GM19467 (cell line): ENCODE measurements around the gene ASB9.
"Not testable (repeated sequence)": the region's sequence is repeated elsewhere in the genome, so short reads cannot be mapped to it uniquely, and the experiment has no call there.

Experiments used
- ATAC-seq: cut with Tn5 transposase; IDR thresholded peaks from one replicate; pipeline ENCODE4 v1.9.1; 2021; ENCODE audit warnings: mild to moderate bottlenecking, moderate library complexity; ENCODE audit not compliant: unreplicated experiment

Gene ASB9

DNA sequence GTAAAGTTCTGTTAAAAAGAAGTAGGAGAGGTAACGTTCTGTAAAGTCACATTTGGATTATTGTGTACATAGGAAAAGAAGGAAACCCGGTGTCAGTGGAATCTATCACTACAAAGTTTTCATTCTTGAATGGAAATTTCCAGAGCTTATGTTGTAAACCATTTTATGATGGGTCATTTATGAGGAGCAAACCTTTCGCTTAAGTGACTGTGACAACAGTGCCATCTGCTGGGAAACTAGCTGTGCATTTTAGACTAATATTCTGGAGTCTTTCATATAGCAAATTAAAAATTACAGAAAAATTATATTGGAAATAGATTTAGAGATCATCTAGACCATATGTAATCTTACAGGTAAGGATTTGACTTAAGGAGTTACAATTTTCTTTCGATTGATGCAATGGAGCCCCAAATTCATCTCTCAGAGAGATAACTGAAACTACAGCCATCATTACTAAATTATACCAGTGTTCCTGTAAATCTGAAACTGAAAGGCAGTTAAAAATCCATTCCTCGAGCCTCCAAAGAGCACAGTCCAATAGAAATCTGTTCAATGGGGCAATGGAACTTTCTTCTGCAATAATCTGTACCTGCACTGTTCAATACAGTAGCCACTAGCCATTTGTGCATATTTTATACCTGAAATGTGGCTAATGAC is 26.9 kb downstream of the ASB9 start:
- no peak for ATAC-seq

DNA sequence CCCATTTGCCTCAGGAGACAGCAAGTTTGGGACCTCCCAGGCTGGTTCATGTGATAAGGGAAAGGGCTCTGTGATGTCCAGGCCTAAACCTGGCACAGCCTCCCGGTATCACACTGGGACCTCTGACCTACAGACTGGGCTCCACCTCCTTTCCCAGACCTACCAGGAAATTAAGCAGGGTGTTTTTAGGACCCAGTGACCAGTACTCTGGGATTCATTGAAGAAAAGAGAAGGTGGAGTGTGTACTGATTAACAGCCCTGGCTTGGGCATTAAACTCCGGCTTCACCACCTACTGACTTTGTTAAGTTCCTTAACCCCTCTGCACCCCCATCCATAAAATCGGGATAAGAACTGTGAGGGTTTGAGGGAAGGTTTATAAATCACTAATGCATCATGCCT is 28.6 kb downstream of the ASB9 start:
- no peak for ATAC-seq

- no peak for ATAC-seq
Measured at GRCh38 chrX:15240414-15240813, 29.5 kb downstream of the ASB9 start.

DNA sequence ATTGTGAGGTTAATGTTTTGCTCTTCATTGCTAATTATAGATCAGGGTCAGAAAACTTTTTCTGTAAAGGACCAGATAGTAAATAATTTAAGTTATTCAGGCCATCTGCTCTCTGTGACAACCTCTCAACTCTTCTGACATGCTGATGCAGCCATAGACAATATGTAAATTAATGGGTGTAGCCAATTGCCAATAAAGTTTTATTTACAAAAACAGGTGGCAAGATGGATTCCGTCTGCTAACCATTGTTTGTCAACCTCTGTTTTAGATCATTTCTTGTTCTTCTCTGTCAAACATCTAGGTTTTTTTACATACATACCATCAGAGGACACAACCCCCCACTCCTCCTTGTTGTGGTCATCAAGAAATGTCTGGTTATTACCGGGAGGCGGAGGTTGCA is 33.7 kb downstream of the ASB9 start:
- ATAC-seq = no peak

GRCh38 chrX:15235001-15235400 is 34.9 kb downstream of the ASB9 start:
- no peak for ATAC-seq

DNA sequence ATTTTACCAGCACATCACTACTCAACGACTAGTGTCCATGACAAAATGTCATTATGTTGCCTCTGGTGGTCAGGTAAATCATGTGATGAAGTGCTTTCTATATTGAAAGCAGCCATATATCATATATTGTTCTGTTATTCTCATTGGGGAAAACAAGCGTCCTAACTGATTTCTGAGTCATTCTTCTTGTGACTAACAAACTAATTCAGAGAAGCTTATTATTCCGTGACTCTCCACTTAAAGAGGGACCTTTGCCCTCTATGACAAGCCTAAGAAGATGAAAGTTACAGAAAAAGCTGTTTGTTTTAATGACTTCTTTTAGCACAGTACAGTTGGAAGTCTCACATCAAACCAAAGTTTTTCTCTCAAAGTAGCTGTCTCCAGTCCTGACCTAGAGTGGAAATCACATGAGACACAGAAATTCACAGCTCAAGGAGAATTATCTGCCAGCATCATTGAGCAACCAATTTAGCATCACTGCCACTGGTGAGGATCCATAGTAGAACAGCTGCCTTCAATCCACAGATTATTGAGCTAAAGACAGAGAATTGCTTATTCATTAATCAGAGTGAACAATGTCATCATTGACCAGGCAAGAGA is 36.4 kb downstream of the ASB9 start:
- no peak for ATAC-seq

GRCh38 chrX:15224747-15225146 is 45.1 kb downstream of the ASB9 start:
- ATAC-seq = no peak

- no peak for ATAC-seq
Measured at GRCh38 chrX:15221321-15221720, 48.6 kb downstream of the ASB9 start.

GRCh38 chrX:15217161-15217560 is 52.7 kb downstream of the ASB9 start:
- ATAC-seq = no peak

DNA sequence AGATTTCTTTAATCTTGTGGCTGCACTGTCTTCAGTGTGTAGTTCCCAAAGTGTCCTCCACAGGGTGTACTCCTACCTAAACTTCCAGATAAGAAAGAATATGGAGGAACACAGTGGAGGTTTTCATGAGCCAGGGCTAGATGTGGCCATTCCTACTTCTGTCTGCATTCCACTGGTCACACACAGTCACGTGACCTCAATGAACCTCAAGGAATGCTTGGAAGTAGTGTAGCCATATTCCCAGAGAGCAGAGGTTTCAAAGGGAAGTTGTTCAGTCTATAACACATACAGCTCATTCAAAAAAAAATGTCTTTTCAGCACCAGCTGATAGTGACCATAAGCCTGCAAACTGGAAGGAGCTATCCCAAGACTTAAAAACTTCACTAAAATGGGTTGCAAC is 53.6 kb downstream of the ASB9 start:
- no peak for ATAC-seq

DNA sequence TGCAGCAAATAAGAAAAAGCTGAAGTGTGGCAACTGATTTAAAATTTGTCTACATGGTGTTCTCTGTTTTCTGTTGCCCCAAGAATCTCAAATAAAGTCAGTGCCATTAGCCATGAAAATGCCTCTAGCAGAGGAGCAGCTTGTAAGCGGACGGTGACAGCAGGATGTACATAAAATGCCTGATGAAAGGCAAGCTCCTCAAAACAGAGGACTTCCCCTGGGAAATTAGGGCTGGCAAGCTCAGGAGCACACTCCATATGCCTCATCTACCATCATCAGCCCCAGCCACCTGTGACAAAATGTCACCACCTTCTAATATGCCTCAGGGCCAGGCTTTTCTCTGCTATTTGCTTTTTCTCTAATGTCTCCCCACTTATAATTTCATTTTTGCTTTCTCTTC is 54.5 kb downstream of the ASB9 start:
- no peak for ATAC-seq

DNA sequence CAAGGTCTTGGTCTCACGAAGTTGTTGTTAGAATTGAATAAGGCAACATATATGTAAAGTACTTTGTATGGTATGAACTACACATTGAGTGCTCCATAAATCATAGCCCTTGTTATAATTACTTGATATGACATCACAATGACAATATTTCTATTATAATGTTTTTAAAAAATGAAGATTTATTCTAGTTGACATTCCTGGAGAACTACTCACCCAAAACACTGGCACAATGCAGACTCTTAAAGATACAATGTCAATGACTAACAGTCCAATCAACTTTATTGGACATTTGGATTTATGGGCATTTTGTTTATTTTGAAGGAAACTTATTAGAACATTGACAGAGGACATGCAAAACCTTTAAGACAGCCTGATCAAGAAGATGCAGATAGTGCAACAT is 55.3 kb downstream of the ASB9 start:
- ATAC-seq = no peak

DNA sequence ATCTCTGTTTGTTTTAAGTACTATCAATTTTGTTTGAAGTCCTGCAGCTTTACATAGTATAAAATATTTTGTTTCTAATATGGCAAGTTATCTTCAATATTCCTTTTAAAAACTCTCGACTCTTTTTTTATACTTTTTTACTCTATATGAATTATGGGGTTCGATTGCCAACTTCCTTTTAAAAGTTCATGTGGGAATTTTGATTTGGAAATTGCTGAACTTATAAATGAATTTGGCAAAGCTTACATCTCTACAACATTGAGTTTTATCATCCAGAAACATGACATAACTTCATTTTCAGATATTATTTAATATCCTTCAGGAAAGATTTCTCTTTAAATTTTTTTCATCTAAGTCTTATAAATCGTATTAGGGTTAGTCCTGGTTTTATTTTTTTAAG is 60.8 kb downstream of the ASB9 start:
- no peak for ATAC-seq

GRCh38 chrX:15207994-15208393 is 61.9 kb downstream of the ASB9 start:
- no peak for ATAC-seq

DNA sequence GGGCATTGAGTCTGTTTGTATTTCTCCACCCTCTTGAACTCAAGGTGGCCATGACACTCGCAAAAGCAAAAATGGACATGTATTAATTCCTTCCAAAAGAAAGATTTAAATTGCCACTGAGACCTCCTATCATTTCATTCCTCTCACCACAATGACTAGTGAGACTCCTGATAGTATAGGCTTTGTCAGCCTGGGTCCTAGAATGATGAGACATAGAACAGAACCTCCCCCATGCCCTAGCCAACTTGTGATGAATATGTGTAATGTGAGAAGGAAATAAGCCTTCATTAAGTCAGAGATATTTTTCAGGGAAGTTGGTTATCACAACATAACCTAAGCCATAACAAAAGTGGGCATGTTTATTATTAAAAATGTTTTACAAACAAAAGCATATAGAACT is 62.5 kb downstream of the ASB9 start:
- ATAC-seq = no peak

DNA sequence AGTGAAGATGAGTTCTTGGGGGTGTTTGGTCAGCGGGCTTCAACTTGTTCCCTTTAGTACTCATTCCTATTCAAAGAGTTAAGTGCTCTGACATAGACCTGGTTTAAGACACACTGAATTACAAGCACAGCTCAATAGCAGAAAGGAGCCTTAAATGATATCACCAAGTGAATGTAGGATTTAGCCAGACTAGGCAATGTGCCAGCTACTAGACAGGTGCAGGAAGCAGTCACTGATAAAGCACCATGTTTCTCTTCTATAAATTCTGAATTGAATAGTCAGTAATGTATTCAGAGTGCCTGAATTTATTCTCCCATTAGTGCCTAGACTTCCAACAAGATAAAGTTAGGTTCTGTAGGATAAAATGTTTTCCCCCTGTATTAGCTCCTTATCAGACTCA is 63.6 kb downstream of the ASB9 start:
- no peak for ATAC-seq

- peak; percentile 62 for ATAC-seq
Measured at GRCh38 chrX:15204130-15204751, 65.6 kb downstream of the ASB9 start.

DNA sequence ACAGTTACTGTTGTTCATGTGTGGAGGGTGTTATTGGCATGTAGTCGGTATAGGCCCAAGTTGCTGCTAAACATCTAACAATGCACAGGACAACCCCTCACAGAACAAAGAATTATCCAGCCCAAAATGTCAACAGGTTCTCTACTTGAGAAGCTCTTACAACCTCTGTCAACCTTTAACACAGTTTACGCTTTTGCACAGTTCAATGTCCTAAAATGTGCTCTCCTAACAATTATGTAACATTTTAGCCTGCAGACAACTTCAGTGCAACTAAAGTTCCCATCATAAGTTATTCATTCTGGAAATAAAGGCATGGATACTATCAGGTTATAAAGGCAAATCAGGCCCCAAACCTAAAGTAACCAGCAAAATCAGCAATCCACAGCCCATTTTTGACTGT is 66.2 kb downstream of the ASB9 start:
- ATAC-seq = no peak

DNA sequence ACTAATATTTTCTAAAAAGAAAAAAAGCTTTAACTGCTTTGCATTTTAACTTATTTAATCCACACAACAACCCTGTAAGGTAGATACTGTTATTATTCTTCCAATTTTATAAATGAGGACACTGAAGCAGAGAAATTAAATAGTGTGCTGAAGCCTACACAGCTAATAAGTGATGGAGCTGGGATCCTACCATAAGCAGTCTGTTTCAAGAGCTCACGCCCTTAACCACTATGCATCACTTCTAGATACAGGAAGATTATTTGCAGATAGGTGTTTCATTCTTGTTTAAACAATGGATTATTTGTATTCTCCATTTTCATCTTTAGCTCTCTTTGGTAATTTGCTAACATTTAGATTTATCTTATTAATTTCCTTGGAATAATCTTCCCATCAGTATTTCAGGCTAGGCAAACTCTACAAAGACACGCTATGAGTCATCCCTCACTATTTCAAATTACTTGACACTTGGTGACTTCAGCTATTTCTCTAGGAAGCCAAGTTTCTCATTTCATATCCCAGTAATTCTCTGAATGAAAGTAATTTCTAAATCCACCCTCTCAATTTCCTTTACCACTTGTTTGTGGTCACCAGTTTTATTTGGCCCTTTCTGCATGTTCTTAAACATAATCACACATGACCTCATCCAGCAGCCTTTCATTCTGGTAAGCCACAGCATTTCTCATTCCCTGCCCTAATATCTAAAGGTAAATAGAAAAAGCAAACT is 67.3 kb downstream of the ASB9 start:
- ATAC-seq = no peak

DNA sequence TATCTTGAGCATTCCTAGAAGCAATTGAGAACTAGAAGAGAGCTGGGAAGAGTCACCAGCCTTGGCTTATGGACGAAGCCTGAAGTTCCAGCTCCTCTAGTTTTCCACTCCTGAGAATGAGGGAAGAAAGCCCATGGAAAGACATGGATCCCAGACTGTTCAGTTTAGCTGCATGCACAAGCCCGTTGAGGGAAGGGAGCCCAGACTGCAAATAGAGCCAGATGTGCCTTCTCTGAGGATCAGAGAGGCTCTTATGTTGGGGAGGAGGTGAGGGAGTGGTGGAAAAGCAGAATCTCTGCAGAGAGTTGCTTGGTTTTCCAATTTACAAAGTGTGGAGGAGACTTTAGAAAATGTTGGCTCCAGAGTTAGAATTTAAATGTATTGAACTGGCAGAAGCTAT is 69.0 kb downstream of the ASB9 start:
- ATAC-seq = no peak

DNA sequence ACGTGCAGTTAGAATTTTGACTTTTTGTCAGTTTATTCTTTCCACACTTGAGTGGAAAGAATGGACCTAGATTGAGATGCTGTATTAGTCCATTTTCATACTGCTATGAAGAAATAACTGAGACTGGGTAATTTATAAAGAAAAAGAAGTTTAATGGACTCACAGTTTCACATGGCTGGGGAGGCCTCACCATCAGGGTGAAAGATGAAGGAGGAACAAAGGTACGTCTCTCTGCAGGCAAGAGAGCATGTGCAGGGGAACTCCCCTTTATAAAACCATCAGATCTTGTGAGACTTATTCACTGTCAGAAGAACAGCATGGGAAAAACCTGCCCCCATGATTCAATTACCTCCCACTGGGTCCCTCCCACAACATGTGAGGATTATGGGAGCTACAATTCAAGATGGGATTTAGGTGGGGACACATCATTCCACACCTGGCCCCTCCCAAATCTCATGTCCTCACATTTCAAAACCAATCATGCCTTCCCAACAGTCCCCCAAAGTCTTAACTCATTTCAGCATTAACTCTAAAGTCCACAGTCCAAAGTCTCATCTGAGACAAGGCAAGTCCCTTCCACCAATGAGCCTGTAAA is 71.2 kb downstream of the ASB9 start:
- not testable (repeated sequence) for ATAC-seq

DNA sequence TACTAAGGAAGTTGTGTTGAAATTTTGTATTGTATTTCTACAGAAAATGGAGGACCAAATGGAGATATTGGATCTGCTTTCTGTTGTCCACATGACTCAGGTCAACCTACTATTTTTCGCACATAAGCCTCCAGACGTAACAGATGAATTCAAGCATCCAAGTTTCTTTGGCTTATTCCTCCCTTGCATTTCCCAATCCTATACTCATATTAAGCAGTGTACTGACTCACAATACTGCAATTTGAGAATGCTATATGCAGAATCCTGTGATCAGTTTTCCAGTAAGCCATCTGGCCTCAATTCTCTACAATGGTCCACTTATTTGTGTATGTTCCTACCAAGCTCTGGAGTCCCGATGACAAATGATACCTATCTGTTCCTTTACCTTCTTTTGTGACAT is 75.7 kb downstream of the ASB9 start:
- no peak for ATAC-seq
